ENCODE results near the gene CYTH1. TPM values are rescaled to one million over a fixed set of nuclear protein-coding genes. Genes with fewer than 3 reads are reported as not detected.
A peak's percentile ranks its signal among the peaks of the same experiment; 100 is the strongest.

Gene CYTH1
- total RNA-seq, 1 experiment from 2014 or later, result 20.0 TPM

GRCh38 chr17:78726513-78726912, 55.6 kb downstream of the CYTH1 start:
- no peak for ATAC-seq
- H3K36me3 Mint-ChIP-seq, result no peaks in the 10 kb centered on the region
- no peaks in the 10 kb centered on the region for H3K9me3 Mint-ChIP-seq
- peaks cover 5% of the 10 kb centered on the region; the same call in 1 of the 2 replicates for H3K27me3 Mint-ChIP-seq (ENCODE audit: low read depth)
- no peak overlapping the region for H3K4me3 Mint-ChIP-seq
- DNase-seq (ENCODE audit: low spot score), result no peak
- TF ChIP-seq NFATC4 (CRISPR knock-in tag; IDR thresholded peaks at IDR 0.05) (no peak), FOXJ3 (CRISPR knock-in tag; IDR thresholded peaks at IDR 0.05; ENCODE audit: borderline replicate concordance) (no peak), ETV6 (CRISPR knock-in tag; IDR thresholded peaks at IDR 0.05) (no peak), AFF4 (CRISPR knock-in tag; IDR thresholded peaks at IDR 0.05; ENCODE audit: borderline replicate concordance) (no peak), ELF4 (CRISPR knock-in tag; IDR thresholded peaks at IDR 0.05; ENCODE audit: low read depth) (no peak), EMX1 (CRISPR knock-in tag; IDR thresholded peaks at IDR 0.05) (no peak), TCF7 (CRISPR knock-in tag; IDR thresholded peaks at IDR 0.05; ENCODE audit: low read depth) (no peak), NR2C2 (CRISPR knock-in tag; IDR thresholded peaks at IDR 0.05) (no peak), ATF2 (CRISPR knock-in tag; IDR thresholded peaks at IDR 0.05; ENCODE audit: borderline replicate concordance, low read depth) (no peak), KAT7 (CRISPR knock-in tag; IDR thresholded peaks at IDR 0.05; ENCODE audit: borderline replicate concordance) (no peak), HMGXB4 (CRISPR knock-in tag; IDR thresholded peaks at IDR 0.05) (no peak), ZNF121 (CRISPR knock-in tag; IDR thresholded peaks at IDR 0.05) (no peak), GABPB1 (CRISPR knock-in tag; IDR thresholded peaks at IDR 0.05) (no peak), SOX15 (CRISPR knock-in tag; IDR thresholded peaks at IDR 0.05) (no peak)
- POLR2A ChIA-PET, result interaction anchor here (0.7 kb wide), 1 partner anchor 1054 kb away, joined by 3 read pairs; no protein-coding TSS in a partner anchor
- CTCF ChIA-PET, result interaction anchor here (1.2 to 6.0 kb wide), 3 partner anchors 18 to 73 kb away, joined by 3 to 40 read pairs (median 6); no protein-coding TSS in a partner anchor
- H3K4me1 Mint-ChIP-seq, result peaks cover 60% of the 10 kb centered on the region
- peak overlapping the region; percentile 66 for H3K27ac Mint-ChIP-seq

- ChIA-PET POLR2A (interaction anchor here (0.7 kb wide), 1 partner anchor 1053 kb away, joined by 3 read pairs; no protein-coding TSS in a partner anchor), CTCF (interaction anchor here (0.9 to 6.0 kb wide), 6 partner anchors 9 to 166 kb away, joined by 3 to 40 read pairs (median 4); no protein-coding TSS in a partner anchor)
- peaks cover 63% of the 10 kb centered on the region for H3K4me1 Mint-ChIP-seq
- peaks cover 5% of the 10 kb centered on the region; the same call in 1 of the 2 replicates for H3K27me3 Mint-ChIP-seq (ENCODE audit: low read depth)
- no peak overlapping the region; the same call in 1 of the 2 replicates for H3K27ac Mint-ChIP-seq
- DNase-seq (ENCODE audit: low spot score) (no peak), ATAC-seq (no peak)
- no peaks in the 10 kb centered on the region for H3K36me3 Mint-ChIP-seq
- no peaks in the 10 kb centered on the region for H3K9me3 Mint-ChIP-seq
- no peak for TF ChIP-seq JAZF1 (CRISPR knock-in tag; IDR thresholded peaks at IDR 0.05)
- no peak overlapping the region for H3K4me3 Mint-ChIP-seq
Observed at GRCh38 chr17:78725448-78726021, 56.5 kb downstream of the CYTH1 start.

- Mint-ChIP-seq H3K36me3 (no peaks in the 10 kb centered on the region), H3K4me1 (peaks cover 63% of the 10 kb centered on the region), H3K4me3 (peak overlapping the region; percentile 13), H3K27me3 (ENCODE audit: low read depth) (peaks cover 5% of the 10 kb centered on the region; the same call in 1 of the 2 replicates), H3K9me3 (no peaks in the 10 kb centered on the region), H3K27ac (peak overlapping the region; percentile 35)
- ChIA-PET CTCF (interaction anchor here (1.1 to 6.0 kb wide), 3 partner anchors 8 to 165 kb away, joined by 4 to 40 read pairs (median 5); no protein-coding TSS in a partner anchor), POLR2A (no interaction called here)
- ATAC-seq, result no peak
- DNase-seq (ENCODE audit: low spot score), result no peak
- TF ChIP-seq CDX4 (CRISPR knock-in tag; IDR thresholded peaks at IDR 0.05; ENCODE audit: borderline replicate concordance) (no peak), ZNF232 (CRISPR knock-in tag; IDR thresholded peaks at IDR 0.05) (no peak), GTF2I (CRISPR knock-in tag; conservative IDR thresholded peaks at IDR 0.05) (no peak), AR (CRISPR knock-in tag; IDR thresholded peaks at IDR 0.05) (no peak), E2F4 (CRISPR knock-in tag; IDR thresholded peaks at IDR 0.05; ENCODE audit: borderline replicate concordance, low read depth) (no peak)
Observed at GRCh38 chr17:78724999-78725398, 57.1 kb downstream of the CYTH1 start.

Measured in WTC11 (cell line).